ENCODE results near the gene GULP1.

- no peak for TF ChIP-seq CTCF (IDR thresholded peaks at IDR 0.05)
- TF ChIP-seq POLR2A (IDR thresholded peaks at IDR 0.05), result no peak
Observed at GRCh38 chr2:188282907-188283306, 8.8 kb upstream of the GULP1 start.
